PC-3 (cell line): ENCODE measurements around the gene WFS1. TPM values are rescaled to one million over a fixed set of nuclear protein-coding genes. Genes with fewer than 3 reads are reported as not detected.

ENCODE experiments used
- ATAC-seq: fragments of 200-7000 bp; cut with Tn5 transposase; 2 replicates; pipeline ENCODE4 v1.9.1; 2020; ENCODE audit warnings: mild to moderate bottlenecking, moderate library complexity
- BruUV-seq: library from RNA; stranded (reverse); fragments of 400-500 nt; replicated peaks from 2 replicates; lab custom pipeline; 2021; lab: Mats Ljungman, UMichigan
- CTCF ChIA-PET: fragments of 300-600 bp; sonication (Branson Sonifier 250); formaldehyde crosslinking; loops from one replicate; lab custom pipeline; 2022; ENCODE audit warnings: antibody characterized with exemption; lab: Charles Lee
- POLR2A ChIA-PET: fragments of 300-600 bp; sonication (Branson Sonifier 250); formaldehyde crosslinking; loops from one replicate; lab custom pipeline; 2022; ENCODE audit warnings: antibody characterized with exemption; ENCODE audit not compliant: unreplicated experiment; lab: Charles Lee
- DNase-seq: peaks from one replicate; pipeline ENCODE4 v3.0.0-alpha.2; 2015
- H2AFZ ChIP-seq: fragments of 300-600 bp; sonication (generic); 2 replicates; pipeline ENCODE4 v1.6.0; 2016; ENCODE audit warnings: antibody characterized with exemption, low read length
- H3F3A ChIP-seq: fragments of 300-600 bp; sonication (generic); one replicate; pipeline ENCODE4 v1.6.0; 2017; ENCODE audit warnings: antibody characterized with exemption, low read length, control low read depth, mild to moderate bottlenecking; ENCODE audit not compliant: unreplicated experiment
- H3K27ac ChIP-seq: fragments of 300-600 bp; sonication (generic); 2 replicates; pipeline ENCODE4 v1.5.1; 2016; ENCODE audit warnings: mild to moderate bottlenecking, low read length
- H3K27me3 ChIP-seq: fragments of 300-600 bp; sonication (generic); 2 replicates; pipeline ENCODE4 v1.6.1; 2016; ENCODE audit warnings: low read length, mixed read lengths
- H3K36me3 ChIP-seq: fragments of 300-600 bp; sonication (generic); 2 replicates; pipeline ENCODE4 v1.6.1; 2016; ENCODE audit warnings: low read depth, mixed run types, low read length, mixed read lengths
- H3K4me1 ChIP-seq: fragments of 300-600 bp; sonication (generic); 2 replicates; pipeline ENCODE4 v1.5.1; 2016; ENCODE audit warnings: low read length; ENCODE audit not compliant: insufficient read depth
- H3K4me2 ChIP-seq: fragments of 300-600 bp; sonication (generic); 2 replicates; pipeline ENCODE4 v1.6.0; 2016; ENCODE audit warnings: low read length
- H3K4me3 ChIP-seq: fragments of 300-600 bp; sonication (generic); 2 replicates; pipeline ENCODE4 v1.5.1; 2016; ENCODE audit warnings: mild to moderate bottlenecking, low read length, mixed read lengths
- H3K79me2 ChIP-seq: fragments of 300-600 bp; sonication (generic); 2 replicates; pipeline ENCODE4 v1.6.1; 2017; ENCODE audit warnings: low read length, mixed read lengths
- H3K9ac ChIP-seq: fragments of 300-600 bp; sonication (generic); 2 replicates; pipeline ENCODE4 v1.6.0; 2016; ENCODE audit warnings: mild to moderate bottlenecking, low read length
- H3K9me2 ChIP-seq: fragments of 300-600 bp; sonication (generic); replicated peaks from 2 replicates; pipeline ENCODE4 v1.6.1; 2016; ENCODE audit warnings: mixed run types, low read length, mixed read lengths
- H3K9me3 ChIP-seq: fragments of 300-600 bp; sonication (generic); 2 replicates; pipeline ENCODE4 v1.6.1; 2016; ENCODE audit warnings: low read length, mixed read lengths
- H4K20me1 ChIP-seq: fragments of 300-600 bp; sonication (generic); 2 replicates; pipeline ENCODE4 v1.6.1; 2016; ENCODE audit warnings: low read length, mixed read lengths
- CTCF ChIP-seq: fragments of 300-600 bp; sonication (generic); conservative IDR thresholded peaks from 2 replicates; pipeline ENCODE4 v1.5.1; 2017; ENCODE audit warnings: antibody characterized with exemption, low read depth, mild to moderate bottlenecking, low read length
- EZH2 ChIP-seq: fragments of 300-600 bp; sonication (generic); IDR thresholded peaks from one replicate; pipeline ENCODE4 v1.6.1; 2017; ENCODE audit warnings: antibody characterized with exemption, mild to moderate bottlenecking, low read length; ENCODE audit not compliant: unreplicated experiment
- EZH2phosphoT487 ChIP-seq: fragments of 300-600 bp; sonication (generic); IDR thresholded peaks from 2 replicates; pipeline ENCODE4 v1.6.1; 2018; ENCODE audit warnings: mild to moderate bottlenecking, antibody characterized with exemption, low read length, borderline replicate concordance
- intact Hi-C: fragments of 100-400 bp; cut with micrococcal nuclease; formaldehyde crosslinking; loops from 2 replicates; pipeline ENCODE4 v1.9.0; 2023
- total RNA-seq: library from RNA; depleted of rRNA; stranded (reverse); fragments of >200 nt; gene quantifications from 2 replicates; pipeline ENCODE4 v1.2.3, GENCODE V29; 2014

Gene WFS1
- total RNA-seq, 1 experiment from 2014 or later = 35.7 TPM

GRCh38 chr4:6290256-6290655, 20.6 kb downstream of the WFS1 start:
- no peaks in the 10 kb centered on the region for H4K20me1 ChIP-seq
- no peaks in the 10 kb centered on the region for H3K27me3 ChIP-seq
- H3K36me3 ChIP-seq = 0 out of 2 replicates have a peak, but pooled peaks cover 4% of the 10 kb centered on the region
- no peak overlapping the region for H2AFZ ChIP-seq
- no peaks in the 10 kb centered on the region for H3K79me2 ChIP-seq
- no peaks in the 10 kb centered on the region for H3K9me2 ChIP-seq
- no TSS peak for BruUV-seq
- no peak overlapping the region for H3K4me2 ChIP-seq
- intact Hi-C loops = no loop called here
- H3K4me1 ChIP-seq = no peaks in the 10 kb centered on the region
- no peak for TF ChIP-seq EZH2
- no peaks in the 10 kb centered on the region for H3K9me3 ChIP-seq
- ATAC-seq = no peak
- POLR2A ChIA-PET = no interaction called here
- no peak for DNase-seq
- no peaks in the 10 kb centered on the region for H3F3A ChIP-seq
- CTCF ChIA-PET = no interaction called here
- H3K27ac ChIP-seq = no peak overlapping the region
- H3K9ac ChIP-seq = no peak overlapping the region
- H3K4me3 ChIP-seq = no peak overlapping the region

- DNase-seq (no peak), ATAC-seq (no peak)
- Histone ChIP-seq H3F3A (no peaks in the 10 kb centered on the region), H3K9ac (no peak overlapping the region), H3K9me3 (no peaks in the 10 kb centered on the region), H3K79me2 (no peaks in the 10 kb centered on the region), H3K27me3 (no peaks in the 10 kb centered on the region), H3K4me1 (no peaks in the 10 kb centered on the region), H2AFZ (no peak overlapping the region), H3K4me2 (no peak overlapping the region), H4K20me1 (no peaks in the 10 kb centered on the region), H3K27ac (no peak overlapping the region), H3K36me3 (0 out of 2 replicates have a peak, but pooled peaks cover 4% of the 10 kb centered on the region), H3K4me3 (no peak overlapping the region), H3K9me2 (no peaks in the 10 kb centered on the region)
- no peak for TF ChIP-seq EZH2phosphoT487
- no peak for TF ChIP-seq CTCF
- no peak for TF ChIP-seq EZH2
- POLR2A ChIA-PET = no interaction called here
- intact Hi-C loops = no loop called here
- CTCF ChIA-PET = no interaction called here
- no TSS peak for BruUV-seq
These were observed 21.3 kb downstream of the WFS1 start for GRCh38 chr4:6290769-6291547.

- H3F3A ChIP-seq = no peaks in the 10 kb centered on the region
- no peaks in the 10 kb centered on the region for H4K20me1 ChIP-seq
- H3K27me3 ChIP-seq = no peaks in the 10 kb centered on the region
- intact Hi-C loops = no loop called here
- ChIA-PET POLR2A (no interaction called here), CTCF (no interaction called here)
- TF ChIP-seq EZH2phosphoT487 = no peak
- no peak for TF ChIP-seq CTCF
- no peak for TF ChIP-seq EZH2
- no peak for DNase-seq
- H3K9ac ChIP-seq = no peak overlapping the region
- no peaks in the 10 kb centered on the region for H3K4me1 ChIP-seq
- H3K9me3 ChIP-seq = no peaks in the 10 kb centered on the region
- no peak overlapping the region for H3K4me3 ChIP-seq
- no TSS peak for BruUV-seq
- no peaks in the 10 kb centered on the region for H3K79me2 ChIP-seq
- H3K36me3 ChIP-seq = 0 out of 2 replicates have a peak, but pooled peaks cover 4% of the 10 kb centered on the region
- H3K4me2 ChIP-seq = no peak overlapping the region
- no peak overlapping the region for H3K27ac ChIP-seq
- H3K9me2 ChIP-seq = no peaks in the 10 kb centered on the region
- no peak for ATAC-seq
- H2AFZ ChIP-seq = no peak overlapping the region
These were observed 22.2 kb downstream of the WFS1 start for GRCh38 chr4:6291784-6292297.
